Liver (tissue), 9 donors: ENCODE measurements around the gene ZNF217. TPM values are rescaled to one million over a fixed set of nuclear protein-coding genes. Genes with fewer than 3 reads are reported as not detected.
"Not testable (repeated sequence)": the region's sequence is repeated elsewhere in the genome, so short reads cannot be mapped to it uniquely, and the experiment has no call there.

Experiments used
- DNase-seq: peaks from one replicate; pipeline ENCODE4 v3.0.0-alpha.2; 2017; ENCODE audit warnings: low spot score
- H3K27ac ChIP-seq, 2 donors: one replicate each; pipeline ENCODE4 v1.7.0; 2013; ENCODE audit warnings: inconsistent platforms in 2 of 2, low read length in 2 of 2, control low read depth in 1 of 2, low read depth in 1 of 2, mild to moderate bottlenecking in 1 of 2
- H3K27me3 ChIP-seq, 4 donors: one replicate each; pipeline versions ENCODE4 v1.6.1 to v1.7.0; 2013; ENCODE audit warnings: low read length in 3 of 4, inconsistent platforms in 1 of 4, mild to moderate bottlenecking in 1 of 4, moderate library complexity in 1 of 4; ENCODE audit not compliant: control insufficient read depth in 4 of 4, insufficient read depth in 4 of 4
- H3K36me3 ChIP-seq, 4 donors: one replicate each; pipeline versions ENCODE4 v1.6.1 to v1.7.0; 2013; ENCODE audit warnings: low read length in 3 of 4, mild to moderate bottlenecking in 3 of 4, low read depth in 1 of 4, moderate library complexity in 1 of 4; ENCODE audit not compliant: control insufficient read depth in 4 of 4, insufficient read depth in 3 of 4
- H3K4me1 ChIP-seq, 4 donors: one replicate each; pipeline versions ENCODE4 v1.6.1 to v1.7.0; 2013; ENCODE audit warnings: low read length in 3 of 4, mild to moderate bottlenecking in 3 of 4, moderate library complexity in 1 of 4; ENCODE audit not compliant: control insufficient read depth in 4 of 4, insufficient read depth in 4 of 4
- H3K4me3 ChIP-seq, 3 donors: one replicate each; pipeline versions ENCODE4 v1.6.1 to v1.7.0; 2013; ENCODE audit warnings: low read length in 3 of 3, control low read depth in 1 of 3, low read depth in 1 of 3, mild to moderate bottlenecking in 1 of 3
- H3K9ac ChIP-seq, 2 donors: one replicate each; pipeline ENCODE4 v1.7.0; 2013; ENCODE audit warnings: low read length in 2 of 2, mild to moderate bottlenecking in 2 of 2, moderate library complexity in 2 of 2, control low read depth in 1 of 2, low read depth in 1 of 2
- H3K9me3 ChIP-seq, 4 donors: one replicate each; pipeline versions ENCODE4 v1.6.1 to v1.7.0; 2013; ENCODE audit warnings: low read length in 3 of 4; ENCODE audit not compliant: control insufficient read depth in 4 of 4
- EGR1 ChIP-seq, 2 donors: IDR thresholded peaks; 2 replicates each; pipeline ENCODE4 v1.6.1; 2016 to 2018; ENCODE audit warnings: antibody characterized with exemption in 2 of 2, low read depth in 2 of 2
- FOXA1 ChIP-seq: IDR thresholded peaks from 2 replicates; pipeline ENCODE4 v1.6.1; 2016; ENCODE audit warnings: antibody characterized with exemption
- FOXA2 ChIP-seq: IDR thresholded peaks from 2 replicates; pipeline ENCODE4 v1.6.1; 2016; ENCODE audit warnings: antibody characterized with exemption
- GABPA ChIP-seq, 2 donors: IDR thresholded peaks in 1 of 2; conservative IDR thresholded peaks in 1 of 2; 2 replicates each; pipeline ENCODE4 v1.6.1; 2016; ENCODE audit warnings: antibody characterized with exemption in 2 of 2, mild to moderate bottlenecking in 1 of 2, moderate library complexity in 1 of 2
- HNF4A ChIP-seq, 2 donors: conservative IDR thresholded peaks; 2 replicates each; pipeline ENCODE4 v1.6.1; 2016; ENCODE audit warnings: antibody characterized with exemption in 2 of 2, mild to moderate bottlenecking in 2 of 2
- HNF4G ChIP-seq: IDR thresholded peaks from 2 replicates; pipeline ENCODE4 v1.6.1; 2016; ENCODE audit warnings: antibody characterized with exemption
- JUND ChIP-seq, 2 donors: IDR thresholded peaks; 2 replicates each; pipeline ENCODE4 v1.6.1; 2016; ENCODE audit warnings: antibody characterized with exemption in 2 of 2
- NR2F2 ChIP-seq: IDR thresholded peaks from 2 replicates; pipeline ENCODE4 v1.6.1; 2016; ENCODE audit warnings: antibody characterized with exemption
- RAD21 ChIP-seq, 2 donors: IDR thresholded peaks; 2 replicates each; pipeline ENCODE4 v1.6.1; 2016; ENCODE audit warnings: antibody characterized with exemption in 2 of 2, mild to moderate bottlenecking in 2 of 2
- RXRA ChIP-seq, 2 donors: IDR thresholded peaks; 2 replicates each; pipeline ENCODE4 v1.6.1; 2017 to 2018; ENCODE audit warnings: antibody characterized with exemption in 2 of 2, mild to moderate bottlenecking in 1 of 2
- SP1 ChIP-seq: IDR thresholded peaks from 2 replicates; pipeline ENCODE4 v1.6.1; 2018; ENCODE audit warnings: antibody characterized with exemption, mild to moderate bottlenecking
- TAF1 ChIP-seq: conservative IDR thresholded peaks from 2 replicates; pipeline ENCODE4 v1.6.1; 2016; ENCODE audit warnings: antibody characterized with exemption, mild to moderate bottlenecking
- WGBS: extraction: QIAGEN DNeasy Blood & Tissue Kit; methylation state at CpG from one replicate; pipeline ENCODE4 v1.1.7; 2013; 5-methylcytosine and 5-hydroxymethylcytosine counted together
- polyA plus RNA-seq, 2 donors: library from polyadenylated mRNA; stranded (reverse) in 1 of 2; unstranded in 1 of 2; fragments of 200-250 nt in 1 of 2; fragments of >200 nt in 1 of 2; fragmentation: Nextera tagmentation in 1 of 2; extraction: Ambion mirVana in 1 of 2; gene quantifications; one replicate each; pipeline versions ENCODE4 v1.2.1 to v1.2.3, GENCODE V29; 2013 to 2015
- total RNA-seq, 2 donors: library from RNA; depleted of rRNA; stranded (reverse); fragments of >200 nt; gene quantifications; one replicate each; pipeline ENCODE4 v1.2.3, GENCODE V29; 2014
- TF ChIP-seq, protein P1 (sequence below): IDR thresholded peaks from 2 replicates; pipeline ENCODE4 v1.6.1; 2016; ENCODE audit warnings: antibody characterized with exemption
- TF ChIP-seq, protein P2 (sequence below): IDR thresholded peaks from 2 replicates; pipeline ENCODE4 v1.6.1; 2016; ENCODE audit warnings: antibody characterized with exemption
- TF ChIP-seq, protein P3 (sequence below): fragments of 150-350 bp; IDR thresholded peaks from 2 replicates; pipeline ENCODE4 v1.5.1; 2017; ENCODE audit warnings: improper control_type of control experiment, low read depth, low read length; ENCODE audit not compliant: missing input control
- TF ChIP-seq, protein P4 (sequence below): IDR thresholded peaks from 2 replicates; pipeline ENCODE4 v1.6.1; 2016; ENCODE audit warnings: antibody characterized with exemption
- donor health status: healthy.
- donor health status: healthy.
- donor health status: healthy.
- donor health status: healthy.
- donor health status: healthy.

Gene ZNF217
- total and polyA plus RNA-seq, 4 donors, result 4.2 to 16.3 (median 11.2) TPM

DNA sequence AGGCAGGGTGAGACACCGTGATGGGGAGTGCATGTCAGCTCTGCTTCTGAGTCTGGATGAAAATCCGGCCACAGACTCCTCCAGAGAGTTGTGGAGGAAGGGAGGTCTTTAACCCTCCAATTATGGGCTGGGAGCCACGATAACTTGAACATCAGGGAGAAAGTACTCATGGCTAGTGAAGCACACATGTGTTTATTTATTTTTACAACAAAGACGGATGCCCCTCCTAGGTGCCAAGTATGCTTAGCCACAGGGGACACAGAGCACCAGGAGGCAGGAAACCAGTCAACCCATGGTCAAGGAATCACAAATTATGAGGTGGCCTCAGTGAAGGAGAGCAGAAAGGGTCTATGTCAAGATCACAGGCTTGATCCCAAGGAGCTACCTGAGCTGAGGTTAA lies 54.1 kb downstream of the ZNF217 start (continued):
- TF ChIP-seq, protein P1, sequence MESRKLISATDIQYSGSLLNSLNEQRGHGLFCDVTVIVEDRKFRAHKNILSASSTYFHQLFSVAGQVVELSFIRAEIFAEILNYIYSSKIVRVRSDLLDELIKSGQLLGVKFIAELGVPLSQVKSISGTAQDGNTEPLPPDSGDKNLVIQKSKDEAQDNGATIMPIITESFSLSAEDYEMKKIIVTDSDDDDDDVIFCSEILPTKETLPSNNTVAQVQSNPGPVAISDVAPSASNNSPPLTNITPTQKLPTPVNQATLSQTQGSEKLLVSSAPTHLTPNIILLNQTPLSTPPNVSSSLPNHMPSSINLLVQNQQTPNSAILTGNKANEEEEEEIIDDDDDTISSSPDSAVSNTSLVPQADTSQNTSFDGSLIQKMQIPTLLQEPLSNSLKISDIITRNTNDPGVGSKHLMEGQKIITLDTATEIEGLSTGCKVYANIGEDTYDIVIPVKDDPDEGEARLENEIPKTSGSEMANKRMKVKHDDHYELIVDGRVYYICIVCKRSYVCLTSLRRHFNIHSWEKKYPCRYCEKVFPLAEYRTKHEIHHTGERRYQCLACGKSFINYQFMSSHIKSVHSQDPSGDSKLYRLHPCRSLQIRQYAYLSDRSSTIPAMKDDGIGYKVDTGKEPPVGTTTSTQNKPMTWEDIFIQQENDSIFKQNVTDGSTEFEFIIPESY, result no peak

DNA sequence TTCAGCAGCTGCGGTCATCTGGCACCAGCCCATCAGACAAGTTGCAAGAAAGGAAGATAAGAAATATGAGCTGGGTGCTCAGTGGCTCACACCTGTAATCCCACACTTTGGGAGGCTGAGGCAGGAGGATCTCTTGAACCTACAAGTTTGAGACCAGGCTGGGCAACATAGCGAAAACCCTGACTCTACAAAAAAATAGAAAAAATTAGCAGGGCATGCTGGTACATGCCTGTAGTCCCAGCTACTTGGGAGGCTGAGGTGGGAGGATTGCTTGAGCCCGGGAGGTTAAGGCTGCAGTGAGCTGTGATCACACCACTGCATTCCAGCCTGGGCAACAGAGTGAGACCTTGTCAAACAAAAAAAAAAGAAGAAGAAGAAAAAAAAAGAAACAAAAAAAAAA lies 57.3 kb downstream of the ZNF217 start:
- not testable (repeated sequence) for H3K27me3 ChIP-seq, H3K9ac ChIP-seq, DNase-seq, H3K27ac ChIP-seq, H3K4me1 ChIP-seq, H3K36me3 ChIP-seq, H3K4me3 ChIP-seq, H3K9me3 ChIP-seq
- WGBS, result 93% methylated on average over 3 of the region's 3 CpGs

DNA sequence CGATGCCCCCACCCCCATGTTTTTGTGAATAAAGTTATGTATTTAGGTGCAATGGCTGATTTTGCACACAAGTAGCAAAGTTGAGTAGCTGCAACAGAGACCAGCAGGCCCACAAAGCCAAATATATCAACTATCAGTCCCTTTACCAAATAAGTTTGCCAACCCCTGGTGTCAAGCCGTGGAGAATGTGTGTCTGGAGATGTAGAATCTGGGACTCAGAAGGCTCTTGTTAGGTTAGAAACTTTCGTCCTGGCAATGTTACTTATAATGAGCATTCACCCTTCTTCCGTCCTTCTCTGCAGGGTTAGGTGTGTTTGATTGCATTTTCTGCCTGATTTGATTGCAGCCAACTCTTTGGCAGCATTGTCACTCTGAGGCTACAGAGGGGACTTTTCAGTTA lies 57.8 kb downstream of the ZNF217 start:
- 85% methylated on average over 4 of the region's 4 CpGs for WGBS
- no peaks in the 10 kb centered on the region for H3K27me3 ChIP-seq
- no peak overlapping the region for H3K27ac ChIP-seq
- no peak for TF ChIP-seq GABPA (IDR thresholded peaks at IDR 0.05 in 1 of 2, conservative IDR thresholded peaks at IDR 0.05 in 1 of 2)
- no peak for TF ChIP-seq HNF4G
- TF ChIP-seq, protein P2, sequence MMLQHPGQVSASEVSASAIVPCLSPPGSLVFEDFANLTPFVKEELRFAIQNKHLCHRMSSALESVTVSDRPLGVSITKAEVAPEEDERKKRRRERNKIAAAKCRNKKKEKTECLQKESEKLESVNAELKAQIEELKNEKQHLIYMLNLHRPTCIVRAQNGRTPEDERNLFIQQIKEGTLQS, result no peak
- TF ChIP-seq TAF1, result no peak
- no peaks in the 10 kb centered on the region for H3K9me3 ChIP-seq
- no peaks in the 10 kb centered on the region for H3K4me1 ChIP-seq
- no peak overlapping the region for H3K4me3 ChIP-seq
- H3K9ac ChIP-seq, result no peak overlapping the region
- no peak for DNase-seq
- no peaks in the 10 kb centered on the region for H3K36me3 ChIP-seq

DNA sequence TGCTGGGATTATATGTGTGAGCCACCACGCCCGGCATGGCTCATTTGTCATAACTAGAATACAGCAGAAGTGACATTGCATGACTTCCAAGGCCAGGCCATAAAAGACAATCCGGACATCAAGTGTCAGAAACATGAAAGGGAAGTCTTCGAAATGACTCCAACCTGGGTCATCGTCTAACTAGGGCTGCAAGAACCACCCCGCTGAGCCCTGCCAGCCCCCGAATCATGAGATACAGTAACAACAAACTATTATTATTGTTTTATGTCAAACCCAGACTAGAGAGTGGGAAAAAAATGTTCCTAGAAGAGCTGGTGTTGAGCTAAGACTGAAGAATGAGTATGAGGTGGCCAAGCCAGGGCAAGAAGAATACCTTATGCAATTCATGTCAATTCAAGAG lies 59.6 kb downstream of the ZNF217 start:
- Histone ChIP-seq H3K27me3 (no peaks in the 10 kb centered on the region), H3K4me1 (no peaks in the 10 kb centered on the region), H3K27ac (no peak overlapping the region), H3K9me3 (no peaks in the 10 kb centered on the region), H3K36me3 (no peaks in the 10 kb centered on the region), H3K4me3 (no peak overlapping the region), H3K9ac (no peak overlapping the region)
- DNase-seq, result no peak
- 92% methylated on average over 7 of the region's 7 CpGs for WGBS
- TF ChIP-seq FOXA1 (no peak), GABPA (IDR thresholded peaks at IDR 0.05 in 1 of 2, conservative IDR thresholded peaks at IDR 0.05 in 1 of 2) (no peak), NR2F2 (no peak), RAD21 (IDR thresholded peaks at IDR 0.05) (no peak), FOXA2 (no peak), JUND (IDR thresholded peaks at IDR 0.05) (no peak), SP1 (no peak), HNF4G (no peak), TAF1 (no peak), HNF4A (conservative IDR thresholded peaks at IDR 0.05) (no peak), RXRA (IDR thresholded peaks at IDR 0.05) (no peak), EGR1 (IDR thresholded peaks at IDR 0.05; ENCODE audit: low read depth in 2 of 2) (no peak)
- TF ChIP-seq, protein P1, result no peak
- TF ChIP-seq, protein P2, result no peak
- TF ChIP-seq, protein P3, sequence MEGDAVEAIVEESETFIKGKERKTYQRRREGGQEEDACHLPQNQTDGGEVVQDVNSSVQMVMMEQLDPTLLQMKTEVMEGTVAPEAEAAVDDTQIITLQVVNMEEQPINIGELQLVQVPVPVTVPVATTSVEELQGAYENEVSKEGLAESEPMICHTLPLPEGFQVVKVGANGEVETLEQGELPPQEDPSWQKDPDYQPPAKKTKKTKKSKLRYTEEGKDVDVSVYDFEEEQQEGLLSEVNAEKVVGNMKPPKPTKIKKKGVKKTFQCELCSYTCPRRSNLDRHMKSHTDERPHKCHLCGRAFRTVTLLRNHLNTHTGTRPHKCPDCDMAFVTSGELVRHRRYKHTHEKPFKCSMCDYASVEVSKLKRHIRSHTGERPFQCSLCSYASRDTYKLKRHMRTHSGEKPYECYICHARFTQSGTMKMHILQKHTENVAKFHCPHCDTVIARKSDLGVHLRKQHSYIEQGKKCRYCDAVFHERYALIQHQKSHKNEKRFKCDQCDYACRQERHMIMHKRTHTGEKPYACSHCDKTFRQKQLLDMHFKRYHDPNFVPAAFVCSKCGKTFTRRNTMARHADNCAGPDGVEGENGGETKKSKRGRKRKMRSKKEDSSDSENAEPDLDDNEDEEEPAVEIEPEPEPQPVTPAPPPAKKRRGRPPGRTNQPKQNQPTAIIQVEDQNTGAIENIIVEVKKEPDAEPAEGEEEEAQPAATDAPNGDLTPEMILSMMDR, result no peak
- TF ChIP-seq, protein P4, sequence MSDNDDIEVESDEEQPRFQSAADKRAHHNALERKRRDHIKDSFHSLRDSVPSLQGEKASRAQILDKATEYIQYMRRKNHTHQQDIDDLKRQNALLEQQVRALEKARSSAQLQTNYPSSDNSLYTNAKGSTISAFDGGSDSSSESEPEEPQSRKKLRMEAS, result no peak
